HG02588 (cell line): ENCODE measurements around the gene PPP2R2C.

Experiments used
- ATAC-seq: cut with Tn5 transposase; IDR thresholded peaks from one replicate; pipeline ENCODE4 v1.9.1; 2021; ENCODE audit warnings: mild to moderate bottlenecking, moderate library complexity; ENCODE audit not compliant: unreplicated experiment

The PPP2R2C gene

DNA sequence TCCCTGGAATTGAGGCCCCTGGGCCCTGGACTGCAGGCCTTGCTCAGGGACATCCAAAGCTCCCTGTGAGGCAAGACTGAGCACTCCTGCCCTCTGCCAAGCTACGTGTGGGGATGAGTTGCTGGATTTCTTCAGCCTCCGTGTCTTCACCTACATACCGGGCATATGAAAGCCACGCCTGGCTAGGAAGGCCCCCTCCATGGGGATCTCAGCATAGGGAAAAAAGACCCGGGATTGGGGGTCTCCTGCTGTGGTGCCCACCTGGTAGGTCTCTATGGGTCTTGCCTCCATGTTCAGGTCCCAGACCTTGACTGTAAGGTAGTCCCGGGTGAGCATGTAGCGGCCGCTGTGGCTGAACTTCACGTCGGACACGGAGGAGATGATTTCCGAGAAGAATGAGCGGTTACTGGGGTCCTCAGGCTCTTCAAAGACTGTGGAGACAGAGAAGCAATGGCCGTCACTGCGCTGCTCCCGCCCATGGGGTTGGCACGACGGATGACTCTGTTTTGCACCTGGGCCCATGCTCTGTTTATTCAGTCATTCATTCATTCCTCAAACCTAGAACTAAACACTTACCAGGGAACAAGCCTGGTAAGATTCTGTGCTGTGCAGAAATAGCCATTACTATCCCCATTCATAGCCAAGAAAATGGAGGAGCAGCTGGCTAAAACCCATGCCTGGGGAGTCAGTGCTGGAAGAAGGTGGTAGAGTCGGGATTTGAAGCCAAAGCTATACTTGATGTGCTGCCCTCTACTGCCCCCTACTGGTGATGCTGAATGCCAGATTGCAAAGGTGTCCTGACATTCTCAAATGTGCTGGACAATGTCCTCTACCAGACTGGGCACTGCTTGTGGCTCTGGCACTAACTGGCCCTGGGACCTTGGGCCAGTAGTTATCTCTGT is 138.9 kb downstream of the PPP2R2C start:
- no peak for ATAC-seq

- ATAC-seq, result no peak
These were observed 139.8 kb downstream of the PPP2R2C start for GRCh38 chr4:6332669-6333050.

DNA sequence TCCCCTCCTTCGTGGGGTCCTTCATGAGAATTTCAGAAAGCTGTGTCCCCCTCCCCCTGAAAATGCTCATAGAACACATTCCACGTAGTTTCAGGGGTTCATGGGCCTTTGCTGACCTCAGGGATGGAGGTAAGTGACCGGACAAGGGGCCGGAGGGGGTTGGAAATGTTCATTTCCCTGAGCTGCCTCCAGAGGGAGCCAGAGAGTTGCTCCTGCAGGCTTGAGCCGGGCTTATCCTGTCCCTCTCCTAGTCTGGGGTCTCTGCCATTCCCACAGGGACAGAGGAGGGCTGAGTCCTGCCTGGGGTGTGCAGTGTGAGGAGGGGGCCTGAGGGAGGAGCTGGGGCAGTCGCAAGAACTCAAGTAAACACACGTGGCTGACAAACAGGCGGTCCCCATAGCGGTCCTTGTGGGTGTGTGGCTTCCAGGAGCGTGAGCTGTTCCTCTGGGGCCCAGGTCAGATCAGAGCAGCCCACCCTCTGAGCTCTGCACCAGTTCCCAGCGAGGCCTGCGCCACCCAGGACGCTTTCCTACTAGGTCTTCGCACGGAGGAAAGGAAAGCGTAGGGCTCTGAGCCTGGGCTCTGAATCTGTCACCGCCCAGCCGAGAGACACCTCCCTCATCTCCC is 140.3 kb downstream of the PPP2R2C start:
- ATAC-seq, result no peak

DNA sequence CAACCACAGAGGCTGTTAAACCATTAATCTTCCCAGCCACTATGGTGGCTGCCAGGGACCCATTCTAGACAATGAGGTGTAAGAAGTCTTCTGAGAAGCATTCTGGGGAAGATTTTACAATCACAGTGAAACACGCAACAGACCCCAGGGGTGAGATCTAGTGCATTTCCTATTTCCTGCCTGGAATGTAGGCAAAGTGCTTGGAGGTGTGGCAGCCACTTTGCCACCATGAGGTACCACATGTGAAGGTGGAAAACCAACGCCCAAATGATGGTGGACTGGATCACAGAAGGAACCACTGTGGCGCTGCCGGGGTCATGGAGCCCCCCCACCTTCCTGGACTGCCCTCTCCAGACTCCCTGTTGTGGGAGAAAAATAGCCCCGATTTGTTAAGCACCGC is 140.9 kb downstream of the PPP2R2C start:
- no peak for ATAC-seq

DNA sequence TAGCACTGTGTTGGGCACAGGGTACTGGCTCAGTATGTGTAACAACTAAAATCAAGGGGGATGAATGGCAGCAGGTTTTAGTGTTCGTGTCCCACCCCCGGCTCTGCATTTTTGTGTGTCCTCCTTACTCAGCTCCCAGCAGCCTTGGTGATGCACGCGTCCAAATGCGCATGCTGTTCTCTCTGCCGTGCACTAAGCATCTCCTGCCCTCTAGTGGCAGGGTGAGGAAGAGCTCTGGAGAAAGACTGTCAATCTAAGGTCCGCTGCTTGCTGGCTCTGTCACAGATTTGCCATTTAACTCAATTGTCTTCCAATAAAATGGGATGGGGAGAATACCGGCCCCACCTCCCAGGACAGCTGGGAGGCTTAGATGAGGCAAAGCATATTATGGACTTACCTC is 141.4 kb downstream of the PPP2R2C start:
- no peak for ATAC-seq

- ATAC-seq, result no peak
These were observed 142.0 kb downstream of the PPP2R2C start for GRCh38 chr4:6330384-6330767.

- no peak for ATAC-seq
These were observed 142.7 kb downstream of the PPP2R2C start for GRCh38 chr4:6329478-6330383.

DNA sequence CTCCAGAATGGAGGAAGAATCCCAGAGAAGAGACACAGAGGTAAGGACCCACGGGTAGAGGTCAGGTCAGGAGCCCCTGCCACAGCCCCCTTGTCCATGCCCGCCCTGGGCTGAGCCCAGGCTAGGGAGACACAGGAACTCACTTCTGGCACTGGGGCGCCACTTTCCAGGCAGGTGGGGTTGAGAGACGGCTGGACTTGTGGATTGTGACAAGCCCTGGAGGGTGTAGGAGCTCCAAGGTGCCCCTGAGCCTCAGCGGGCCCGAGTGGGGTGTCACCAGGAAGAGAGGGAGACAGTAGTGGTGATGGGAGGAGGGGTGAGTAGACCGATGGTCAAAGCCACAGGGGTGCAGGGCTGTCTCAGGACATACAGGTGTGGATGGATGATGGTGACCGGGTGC is 143.9 kb downstream of the PPP2R2C start:
- ATAC-seq, result no peak

DNA sequence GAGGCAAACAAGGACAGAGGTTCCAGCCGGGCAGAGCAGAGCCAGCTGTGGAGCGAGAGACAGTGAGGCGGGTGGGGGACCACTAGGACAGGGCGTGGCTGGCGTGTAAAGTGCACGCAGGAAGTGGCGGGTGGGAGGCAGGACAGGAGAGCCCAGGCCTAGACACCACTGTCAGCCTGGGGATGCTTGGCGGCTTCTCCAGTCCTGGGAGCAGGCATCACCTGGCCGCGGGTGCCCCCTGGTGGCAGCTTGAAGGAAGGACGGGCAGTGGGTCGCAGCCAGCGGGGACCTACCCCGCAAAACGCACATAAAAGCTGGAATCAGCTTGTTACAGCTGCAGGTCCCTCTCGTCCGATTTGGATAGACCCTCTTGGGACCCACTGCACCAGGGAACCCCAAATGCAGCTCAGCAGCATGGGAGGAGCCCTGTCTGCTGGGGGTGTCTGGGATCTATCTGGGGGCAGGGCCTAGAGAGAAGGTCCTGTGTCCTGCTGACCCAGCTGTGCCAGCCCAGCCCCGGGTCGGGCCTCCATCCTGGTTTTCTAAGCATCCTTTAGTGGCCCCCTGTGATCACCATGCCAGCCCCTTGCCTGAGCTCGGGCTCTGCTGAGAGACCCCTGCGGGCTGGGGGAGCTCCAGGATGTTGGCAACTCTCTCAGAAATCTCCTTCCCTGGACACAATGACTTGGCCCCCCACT is 145.0 kb downstream of the PPP2R2C start:
- peak; percentile 64 for ATAC-seq

DNA sequence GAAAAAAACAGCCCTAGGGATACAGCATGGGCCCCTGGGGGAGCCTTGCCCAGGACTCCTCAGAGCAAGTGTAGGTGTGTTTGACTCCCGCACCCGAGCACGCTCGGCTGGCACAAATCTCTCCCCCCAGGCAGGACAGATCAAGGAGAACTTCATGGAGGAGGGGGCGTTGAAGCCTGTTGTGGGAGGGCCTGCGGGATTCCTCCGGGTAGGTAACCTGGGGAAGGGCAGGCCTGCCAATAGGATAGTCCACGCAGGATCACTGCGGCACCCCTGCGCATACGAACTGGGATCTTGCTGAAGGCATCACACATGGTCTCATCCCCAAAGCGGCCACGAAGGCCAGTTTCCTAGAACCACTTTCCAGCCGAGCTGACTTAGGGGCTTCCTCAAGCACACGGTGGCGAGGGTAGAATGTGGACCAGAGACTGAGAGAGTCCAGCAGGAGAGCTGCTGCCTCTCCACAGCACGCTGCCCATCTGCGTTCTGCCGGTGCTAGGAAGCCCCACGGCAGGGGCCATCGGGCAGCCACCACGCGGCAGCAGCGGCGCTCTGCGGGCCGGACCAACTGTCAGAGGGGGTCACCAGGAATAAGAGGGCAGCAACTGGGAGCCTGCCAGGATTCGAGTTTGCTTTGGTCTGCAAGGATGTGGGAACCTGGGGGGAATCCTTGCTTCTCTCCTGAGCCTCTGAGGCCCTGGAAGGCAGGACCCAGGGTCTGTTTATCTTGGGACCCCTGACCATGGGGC is 145.9 kb downstream of the PPP2R2C start:
- no peak for ATAC-seq

- ATAC-seq, result no peak
These were observed 146.6 kb downstream of the PPP2R2C start for GRCh38 chr4:6325788-6326290.

DNA sequence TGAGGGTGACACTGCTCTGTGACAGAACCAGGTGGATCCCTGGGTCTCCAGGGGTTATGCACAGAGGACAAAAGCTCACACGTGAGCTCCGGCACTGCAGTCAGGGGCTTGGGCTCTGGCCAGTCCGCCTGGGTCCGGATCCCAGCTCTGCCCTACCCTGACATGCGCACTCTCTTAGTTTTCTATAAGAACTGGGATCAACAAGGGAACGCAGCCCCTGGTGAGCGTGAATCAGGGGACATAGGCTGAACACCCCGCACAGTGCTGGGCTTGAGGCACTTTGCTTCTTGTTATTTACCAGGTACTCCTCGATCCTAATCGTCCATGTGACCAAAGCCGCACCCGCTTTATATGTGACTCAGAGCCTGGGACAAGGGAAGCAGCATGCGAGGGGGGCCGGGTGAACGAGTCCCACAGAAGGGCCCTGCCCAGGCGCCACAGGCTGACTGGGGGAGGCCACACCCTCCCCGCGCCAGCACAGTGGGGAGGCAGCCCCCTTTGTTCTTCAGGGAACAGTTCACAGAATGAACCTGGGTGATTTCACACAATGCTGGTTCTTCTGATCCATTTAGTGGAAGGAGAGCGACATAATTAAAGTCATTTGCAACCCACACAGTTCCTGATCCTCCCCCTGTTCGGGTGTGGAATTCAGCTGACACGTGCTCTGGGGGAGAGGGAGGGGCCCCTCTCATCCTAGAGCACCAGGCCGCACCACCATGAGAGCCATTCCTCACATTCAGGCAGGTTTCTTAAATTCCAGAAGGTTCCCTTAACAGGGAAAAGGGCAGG is 147.2 kb downstream of the PPP2R2C start:
- ATAC-seq, result no peak

DNA sequence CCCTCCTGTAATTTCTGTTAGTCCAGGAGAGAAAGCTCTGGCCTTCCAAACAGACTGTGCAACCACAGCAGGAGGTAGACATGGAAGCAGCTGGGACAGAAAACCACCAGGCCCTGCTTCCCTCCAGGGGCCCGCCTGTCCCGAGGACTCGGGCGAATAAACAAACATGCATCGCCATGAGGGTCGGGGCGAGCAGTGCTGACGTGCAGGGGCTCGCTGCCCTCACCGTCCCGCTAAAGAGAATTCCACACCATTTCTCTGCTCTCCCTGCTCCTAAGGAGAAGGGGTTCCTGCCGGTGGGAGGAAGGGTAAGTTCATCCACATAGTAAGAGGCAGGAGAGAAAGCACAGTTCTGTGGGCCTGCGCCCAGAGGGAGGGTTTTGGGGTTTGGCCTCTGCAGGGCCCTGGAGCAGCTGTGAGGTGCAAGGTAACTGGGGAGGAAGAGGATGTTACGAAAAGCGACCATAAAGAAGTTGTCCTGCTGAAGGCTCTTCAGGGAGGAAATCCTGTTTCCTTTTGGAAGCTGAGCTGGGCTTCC is 147.9 kb downstream of the PPP2R2C start:
- ATAC-seq, result no peak

DNA sequence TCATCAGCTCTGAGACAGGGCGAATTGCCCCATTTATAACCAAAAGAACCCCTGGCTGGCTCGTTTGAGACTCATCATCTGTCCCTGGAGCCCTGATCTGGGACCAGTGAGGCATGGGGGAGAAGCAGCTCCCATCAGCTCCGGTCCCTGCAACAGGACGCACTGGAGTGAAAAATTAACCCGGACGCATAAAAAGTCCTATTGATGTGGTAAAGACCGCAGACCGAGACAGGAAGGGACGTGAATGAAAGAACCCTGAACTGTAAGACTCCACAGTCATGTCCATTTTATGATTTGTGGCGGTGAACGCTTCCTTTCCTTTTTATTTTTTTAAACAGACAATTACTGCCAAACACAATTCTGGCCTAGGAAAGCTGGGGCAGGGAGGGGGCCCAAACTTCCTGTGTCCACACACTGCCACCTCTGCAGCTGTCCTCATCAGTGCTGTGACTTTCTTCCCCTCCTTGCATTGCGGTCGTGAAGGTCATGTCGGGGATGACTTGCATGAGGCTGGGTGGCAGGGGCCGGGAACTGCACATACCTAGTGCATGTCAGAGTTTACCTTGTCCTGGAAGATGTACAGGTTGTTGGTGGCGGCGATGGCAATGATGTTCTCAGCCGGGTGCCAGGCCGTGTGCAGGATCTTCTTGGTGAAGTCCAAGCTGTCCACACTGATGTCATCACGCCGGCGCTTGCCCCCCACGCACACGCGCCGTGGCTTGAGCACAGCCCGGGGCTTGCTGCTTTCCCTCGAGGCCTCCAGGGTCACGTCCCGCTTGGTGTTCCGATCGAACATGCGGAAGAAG is 149.4 kb downstream of the PPP2R2C start:
- no peak for ATAC-seq

GRCh38 chr4:6322067-6322760 is 150.2 kb downstream of the PPP2R2C start:
- no peak for ATAC-seq

- ATAC-seq, result no peak
These were observed 151.1 kb downstream of the PPP2R2C start for GRCh38 chr4:6321361-6321760.

DNA sequence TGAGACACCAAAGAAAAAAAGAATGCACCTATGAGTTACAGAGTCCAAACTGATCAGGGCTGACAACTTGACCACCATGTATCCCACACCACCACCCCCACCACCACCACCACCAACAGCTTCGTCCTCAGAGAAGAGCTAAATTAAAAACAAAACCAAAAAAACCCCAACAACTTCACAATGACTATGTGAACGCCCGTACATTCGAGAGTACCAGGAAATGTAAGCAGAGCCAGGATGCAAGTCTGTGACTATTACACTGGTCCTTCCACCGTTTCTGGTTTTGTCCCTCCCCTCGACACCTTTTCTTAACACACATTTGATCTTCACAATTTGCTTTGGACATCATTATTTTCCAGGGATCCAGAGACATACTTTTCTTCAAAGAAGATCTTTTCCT is 151.8 kb downstream of the PPP2R2C start:
- ATAC-seq, result no peak
